ENCODE data around the gene SETD3.

SETD3 gene
- 94.1 to 120 reads per million in 2 donors for total RNA-seq

DNA sequence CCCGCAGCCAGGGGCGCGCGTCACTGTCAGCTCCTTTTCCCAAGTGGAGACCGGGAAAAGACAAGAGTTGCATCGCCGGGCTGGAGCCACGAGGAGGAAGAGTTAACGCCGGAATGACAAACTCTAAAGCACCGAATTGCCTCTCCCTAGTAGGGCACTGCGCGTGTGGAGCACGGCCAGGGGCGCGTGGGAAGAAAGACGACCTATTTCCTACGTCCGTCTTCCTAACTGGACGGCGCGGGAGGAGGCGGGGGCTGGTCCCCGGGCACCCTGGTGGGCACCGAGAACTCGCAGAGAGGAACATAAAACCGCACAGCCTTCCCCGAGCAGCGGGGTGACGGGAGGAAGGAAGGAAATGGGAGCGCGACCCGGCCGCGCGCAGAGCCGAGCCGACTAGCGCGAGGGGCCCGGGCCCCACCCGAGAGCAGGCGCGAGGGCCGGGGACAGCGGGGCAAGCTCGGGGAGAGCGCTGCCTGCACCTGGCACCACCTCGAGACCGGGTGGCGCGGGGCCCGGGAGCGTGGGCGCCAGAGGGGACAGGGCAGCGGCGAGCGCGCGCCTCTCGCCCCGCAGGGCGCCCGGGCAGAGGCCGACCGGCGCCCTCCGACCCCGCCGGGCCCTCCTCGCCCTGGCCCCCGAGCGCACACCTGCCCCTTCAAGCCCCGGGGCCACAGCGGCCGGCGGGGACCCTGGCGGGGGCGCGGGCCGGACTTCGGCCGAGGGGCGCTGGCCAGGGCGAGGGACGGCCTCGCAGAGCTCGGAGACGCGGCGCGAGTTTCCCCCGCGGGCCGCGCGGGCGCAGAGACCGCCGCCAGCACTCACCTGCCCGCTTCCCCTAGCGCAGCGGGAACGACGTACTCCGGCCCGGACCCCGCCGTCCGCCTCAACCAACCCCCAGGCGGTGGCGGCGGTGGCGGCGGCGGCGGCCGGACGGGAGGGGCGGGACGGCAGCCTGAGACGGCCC is at the start of gene SETD3:
Gene SETD3 (minus strand): TSS at position 954 of the 964 bp plus-strand sequence. CDS start 15,054 bp downstream, outside the sequence.
- DNase-seq: peak; percentile 32

DNA sequence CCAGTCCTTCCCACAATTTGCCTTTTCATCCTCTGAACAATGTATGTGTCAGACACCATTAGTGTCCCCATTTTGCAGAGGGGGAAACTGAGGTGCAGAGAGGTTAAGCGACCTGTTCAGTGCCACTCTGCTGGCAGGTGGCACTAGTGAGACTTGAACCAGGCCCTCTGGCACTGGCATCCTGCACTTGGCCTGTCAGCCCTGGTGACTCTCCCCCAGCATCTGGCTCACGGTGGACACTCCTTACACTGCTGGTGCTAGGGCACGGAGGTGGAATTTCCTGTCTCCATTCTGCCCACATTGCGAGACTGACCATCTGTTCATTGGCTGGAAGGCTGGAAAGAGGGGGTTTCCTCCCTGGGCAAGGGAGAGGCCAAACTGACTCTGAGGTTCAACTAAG is 49.2 kb upstream of the SETD3 start:
- DNase-seq: no peak

DNA sequence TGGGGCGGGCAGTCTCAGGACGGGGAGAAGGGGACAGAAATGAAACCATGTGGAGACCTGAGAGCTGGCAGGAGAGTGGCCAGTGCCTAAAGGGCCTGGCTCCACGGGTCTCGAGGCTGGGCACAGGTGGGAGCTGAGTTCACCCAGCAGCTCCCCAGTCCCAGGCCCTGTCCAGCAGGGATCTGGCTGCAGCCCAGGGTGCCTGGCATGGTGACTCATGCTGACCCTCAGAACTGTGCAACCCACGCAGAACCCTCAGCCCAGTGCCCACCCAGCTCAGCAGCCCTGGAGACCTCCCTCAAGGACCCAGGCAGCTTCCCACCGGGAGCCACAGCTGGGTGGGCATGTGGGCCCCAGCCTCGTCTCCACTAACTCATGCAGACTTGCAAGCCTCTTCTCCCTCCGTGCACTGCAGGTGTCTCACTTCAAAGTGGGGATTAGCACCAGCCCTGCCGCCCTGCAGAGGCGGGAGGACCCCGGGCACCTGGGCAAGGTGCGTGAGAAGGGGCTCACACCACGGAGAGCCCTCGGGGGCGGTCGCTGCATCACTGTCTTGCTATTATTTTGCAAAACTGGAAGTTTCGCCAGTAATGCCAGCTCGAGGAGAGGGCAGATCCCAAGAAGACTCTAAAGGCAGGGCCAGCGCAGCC is 46.9 kb upstream of the SETD3 start:
- no peak for DNase-seq

DNA sequence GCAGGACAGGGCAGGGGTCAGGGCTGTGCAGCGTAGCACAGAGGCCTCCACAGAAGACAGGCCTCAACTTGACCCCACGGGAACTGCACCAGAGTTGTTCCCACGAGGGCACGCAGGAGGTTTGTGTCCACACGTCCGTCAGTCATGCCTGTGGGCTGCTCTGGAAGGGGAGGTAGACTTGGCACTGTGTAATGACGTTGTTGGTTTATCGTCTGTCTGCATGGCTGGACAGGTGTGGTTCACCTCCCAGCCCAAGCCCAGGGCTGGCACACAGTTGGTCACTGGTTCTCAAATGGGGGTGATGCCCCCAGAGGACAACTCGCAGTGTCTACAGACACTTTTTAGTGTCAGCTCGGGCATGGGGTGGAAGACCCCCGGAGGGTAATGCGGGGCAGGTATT is 46.4 kb upstream of the SETD3 start:
- DNase-seq: no peak

DNA sequence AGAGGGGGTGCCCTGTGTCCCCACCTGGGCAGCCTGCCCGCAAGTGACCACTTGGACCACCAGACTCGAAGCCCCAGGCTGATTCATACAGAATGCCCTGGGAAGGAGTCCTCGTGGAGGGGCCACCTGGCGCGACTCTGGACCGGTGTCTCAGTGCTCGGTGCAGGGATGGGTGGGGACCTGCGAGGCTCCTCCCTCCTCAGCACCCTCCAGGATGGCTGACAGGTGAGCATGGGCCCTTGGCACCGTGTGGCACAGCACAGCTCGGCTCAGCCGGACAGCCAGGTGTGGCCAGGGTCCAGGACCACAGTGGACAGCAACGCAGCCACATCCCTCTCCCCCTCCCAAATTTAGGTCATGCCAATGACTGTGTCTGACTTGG is 45.0 kb upstream of the SETD3 start:
- no peak for DNase-seq

DNA sequence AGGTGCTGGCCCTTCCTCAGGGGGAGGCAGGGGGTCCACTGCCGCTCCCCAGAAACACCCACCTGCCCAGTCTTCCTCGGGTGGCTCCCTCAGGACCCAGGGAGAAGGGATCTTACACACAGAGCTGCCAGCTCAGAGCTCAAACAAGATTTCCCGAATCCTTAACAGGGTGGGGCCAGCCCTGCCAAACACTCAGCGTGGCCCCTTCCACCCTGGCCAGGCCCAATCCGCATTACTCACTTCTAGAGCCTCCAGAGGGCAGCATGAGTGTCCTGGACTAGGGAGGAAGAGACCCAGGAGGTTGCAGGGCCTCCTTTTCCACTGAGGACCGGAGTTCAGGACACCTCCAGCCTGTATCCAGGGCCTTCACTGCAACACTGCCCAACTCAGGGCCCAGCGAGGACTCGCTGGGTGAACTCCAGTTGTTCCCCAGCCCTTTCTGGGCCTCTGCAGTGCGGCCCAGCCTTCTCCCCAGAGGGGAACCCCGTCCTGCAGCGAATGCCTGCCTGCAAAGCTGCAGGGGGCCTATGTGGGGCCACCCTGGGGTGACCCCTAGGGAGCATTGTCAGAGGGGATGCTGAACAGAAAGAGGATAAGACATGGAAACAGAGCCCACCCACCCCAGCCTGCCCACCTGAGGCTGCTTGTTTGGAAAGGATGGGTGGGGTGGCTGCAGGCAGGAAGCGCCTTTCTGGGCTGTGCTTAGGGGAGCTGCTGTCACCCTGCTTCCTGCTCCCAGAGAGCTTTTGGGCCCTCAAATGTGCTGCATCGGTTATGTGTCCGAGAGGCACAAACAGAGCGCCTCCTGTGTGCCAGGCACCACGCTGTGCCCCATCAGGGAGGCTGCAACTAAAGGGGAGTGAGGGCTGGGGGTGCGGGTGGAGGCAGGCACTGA is 44.4 kb upstream of the SETD3 start:
- DNase-seq: no peak

DNA sequence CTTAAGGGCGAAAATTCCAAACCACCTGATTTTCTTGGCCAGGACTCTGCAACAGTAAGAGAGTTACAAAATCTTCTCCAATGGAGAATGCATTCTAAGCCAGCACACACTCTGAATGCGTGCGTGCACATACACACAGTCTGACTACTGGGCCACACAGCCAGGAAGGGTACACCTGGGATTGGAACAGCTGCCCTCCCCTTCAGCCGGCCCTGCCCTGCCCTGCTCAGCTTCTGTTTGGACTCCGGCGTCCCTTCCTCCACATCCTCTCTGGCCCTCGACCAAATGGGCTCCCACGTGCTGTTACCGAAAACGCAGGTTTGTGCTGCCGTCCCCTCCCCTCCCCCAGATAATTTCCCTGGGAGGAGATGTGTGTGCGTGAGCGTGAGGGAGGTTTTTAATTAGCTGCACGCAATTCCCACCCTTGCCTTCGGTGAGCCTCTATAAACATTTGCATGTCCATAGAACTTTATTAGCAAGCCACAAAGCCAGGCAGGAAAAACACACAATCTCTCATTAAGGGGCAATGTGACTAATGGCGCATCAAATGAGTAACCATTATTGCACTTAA is 43.5 kb upstream of the SETD3 start:
- no peak for DNase-seq

DNA sequence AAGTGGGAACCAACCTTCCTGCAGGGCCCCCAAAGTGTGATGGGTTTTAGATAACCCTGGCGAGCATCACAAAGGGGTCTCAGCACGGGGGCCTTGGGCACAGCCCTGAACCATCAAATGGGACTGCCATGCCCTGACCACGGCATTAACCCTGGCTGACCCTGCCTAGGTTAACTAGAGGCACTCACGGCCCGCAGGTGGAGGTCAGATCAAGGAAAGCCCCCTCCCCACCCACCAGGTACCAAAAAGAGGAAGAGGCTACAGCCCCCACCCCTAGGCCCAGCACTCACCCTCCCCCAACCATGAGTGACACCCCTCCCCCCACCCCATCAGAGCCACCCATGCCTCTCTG is 43.0 kb upstream of the SETD3 start:
- DNase-seq: no peak

DNA sequence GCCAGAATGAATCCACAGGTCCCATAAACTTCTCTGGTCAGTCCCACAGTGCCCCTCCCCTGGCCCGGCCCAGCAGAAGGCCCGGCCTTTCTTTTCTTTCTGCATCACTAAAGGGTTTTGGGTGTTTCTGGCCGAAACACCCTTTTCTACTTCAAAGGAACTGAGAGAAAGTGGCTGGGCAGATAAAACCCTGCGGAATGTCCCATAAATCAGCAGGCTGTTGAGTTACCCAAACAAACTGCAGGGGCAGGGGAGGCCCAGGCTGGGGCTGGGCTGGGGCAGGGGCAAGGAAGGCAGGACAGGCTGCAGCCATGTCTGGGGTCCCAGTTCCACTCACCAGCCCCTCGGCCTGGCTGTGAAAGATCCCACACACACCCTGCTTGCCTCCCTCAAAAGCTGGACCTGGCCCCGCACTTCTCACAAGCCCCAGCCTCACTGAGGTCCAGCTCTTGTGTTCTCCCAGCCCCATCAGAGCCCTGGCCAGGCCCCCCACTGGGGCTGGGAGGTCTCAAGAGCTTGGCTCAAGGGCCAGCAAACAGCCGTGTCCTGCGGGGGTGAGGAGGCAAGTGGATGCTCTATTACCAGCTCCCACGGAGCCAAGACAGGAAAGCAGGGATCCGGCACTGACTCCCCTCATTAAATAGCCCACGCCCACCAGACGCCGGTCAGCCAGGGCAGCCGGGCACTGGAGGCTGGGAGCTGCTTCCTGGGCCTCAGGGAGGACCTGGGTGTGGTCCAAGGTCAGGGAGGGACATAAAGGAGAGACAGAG is 42.5 kb upstream of the SETD3 start:
- DNase-seq: no peak

DNA sequence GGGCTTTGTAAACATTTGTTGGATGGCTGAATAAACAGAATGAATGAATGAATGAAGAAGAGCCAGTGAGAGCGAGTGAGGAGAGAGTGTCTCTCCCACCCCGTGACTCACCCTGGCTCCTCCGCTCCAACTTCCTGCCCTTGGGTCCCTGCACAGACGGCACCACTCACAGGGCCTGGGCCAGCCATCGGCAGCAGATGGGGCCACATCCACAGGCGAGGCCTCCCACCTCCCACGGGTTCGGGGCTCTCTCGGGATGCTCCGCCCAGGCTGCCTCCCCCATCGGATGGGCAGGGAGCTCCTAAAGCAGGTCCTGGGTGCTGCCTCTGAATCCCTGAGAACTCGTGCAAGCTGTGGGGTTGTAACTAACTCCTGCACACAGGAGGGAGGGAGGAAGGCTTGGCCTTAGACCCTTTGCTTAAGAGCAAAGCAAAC is 41.8 kb upstream of the SETD3 start:
- DNase-seq: no peak

DNA sequence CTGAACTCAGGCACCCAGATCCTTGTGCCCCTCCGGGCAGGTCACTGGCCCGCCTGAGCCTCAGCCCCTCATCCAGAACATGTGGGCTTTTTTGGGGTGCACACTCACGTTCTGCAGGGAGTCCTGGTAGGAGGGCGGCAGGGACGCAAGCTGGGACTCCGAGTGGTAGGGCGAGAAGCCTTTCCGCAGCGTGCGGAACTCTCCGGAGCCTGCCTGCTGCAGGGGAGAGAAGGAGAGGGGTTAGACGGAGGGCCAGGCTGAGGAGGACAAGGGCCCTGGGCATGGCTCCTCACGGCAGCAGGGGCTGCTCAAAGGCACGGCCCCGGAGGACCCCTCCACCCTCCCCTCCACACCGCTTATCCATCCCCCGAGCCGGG is 41.4 kb upstream of the SETD3 start:
- no peak for DNase-seq

DNA sequence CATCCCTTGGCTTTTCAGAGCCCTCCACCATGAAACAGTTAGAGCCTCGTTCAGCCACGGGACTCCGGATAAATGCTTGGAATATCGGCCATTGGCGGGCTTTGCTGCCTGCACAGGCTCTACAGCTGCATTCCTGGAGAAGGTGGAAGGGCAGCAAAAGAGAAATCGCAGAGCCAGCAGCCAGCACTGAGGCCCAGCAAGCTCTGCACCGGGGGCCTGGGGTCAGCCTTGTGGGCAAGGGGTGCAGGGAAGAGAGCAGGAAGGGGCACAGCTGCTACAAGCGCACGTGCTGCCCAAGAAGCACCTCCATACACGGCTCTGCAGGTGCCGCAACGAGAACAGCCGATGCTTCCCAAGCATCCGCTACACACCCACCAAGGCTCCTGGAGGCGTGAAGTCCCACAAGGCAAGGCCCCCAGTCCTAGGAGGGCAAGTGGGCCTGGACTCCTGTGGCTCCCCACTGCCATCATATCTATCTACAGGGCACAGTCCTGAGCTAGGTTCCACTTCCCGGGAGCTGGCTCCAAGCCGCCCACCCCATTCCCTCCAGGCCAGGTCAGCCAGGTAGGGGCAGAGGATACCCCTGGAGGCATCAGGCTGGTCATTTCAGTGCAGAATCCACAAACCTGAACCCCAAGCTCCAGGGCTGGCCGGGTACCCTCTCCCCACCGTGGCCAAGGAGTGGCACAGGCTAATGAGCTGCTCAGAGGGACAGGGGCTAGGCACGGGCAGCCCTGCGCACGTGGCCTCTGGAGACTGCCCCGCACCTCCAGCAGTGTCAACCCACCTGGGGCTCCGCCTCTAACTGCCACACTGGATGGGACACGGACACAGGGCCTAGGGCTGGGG is 40.7 kb upstream of the SETD3 start:
- no peak for DNase-seq

DNA sequence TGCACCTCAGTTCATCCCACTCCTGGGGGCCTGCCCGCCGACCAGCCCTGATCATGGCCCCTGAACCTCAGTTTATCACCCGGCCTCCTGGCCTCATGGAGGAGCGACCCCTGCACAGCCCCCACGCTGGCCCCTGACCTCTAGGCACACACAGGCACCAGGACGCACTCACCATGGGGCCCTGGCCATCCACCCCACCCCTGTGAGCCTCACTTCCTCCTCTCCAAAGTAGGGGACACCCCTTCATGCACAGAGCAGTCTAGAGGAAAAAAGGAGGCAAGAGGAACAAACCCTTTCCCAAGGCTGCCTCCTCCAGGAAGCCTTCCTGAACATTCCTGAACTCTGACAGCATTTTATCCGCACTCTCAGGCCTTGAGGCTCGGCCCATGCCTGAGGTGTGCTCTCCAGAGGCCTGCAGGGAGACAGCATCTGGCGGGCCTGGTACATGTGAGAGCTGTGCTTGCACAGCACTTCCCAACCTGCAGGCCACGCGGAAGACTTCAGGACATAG is 40.0 kb upstream of the SETD3 start:
- DNase-seq: no peak

DNA sequence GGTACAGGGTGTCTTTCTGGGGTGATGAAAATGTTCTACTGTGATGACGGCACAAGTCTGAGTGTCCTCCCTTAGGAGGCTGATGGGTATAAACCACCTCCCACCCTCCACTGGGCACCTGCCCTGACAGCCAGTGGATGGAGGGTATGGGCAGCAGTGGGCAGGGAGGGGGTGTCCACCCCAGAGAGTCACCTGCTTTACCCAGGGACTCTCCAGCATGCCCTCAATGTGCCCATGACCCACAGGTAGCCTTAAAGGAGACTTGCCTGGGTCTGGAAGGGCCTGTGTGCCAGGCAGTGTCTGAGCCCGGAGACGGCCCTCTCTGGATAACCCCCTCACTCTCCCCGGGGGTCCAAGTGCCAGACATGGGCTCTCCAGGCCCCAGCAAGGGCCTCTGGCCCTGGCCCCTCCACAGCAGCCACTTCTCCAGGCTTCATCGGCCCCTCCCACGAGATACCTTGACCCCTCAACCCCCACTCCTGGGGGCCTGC is 39.3 kb upstream of the SETD3 start:
- no peak for DNase-seq

DNA sequence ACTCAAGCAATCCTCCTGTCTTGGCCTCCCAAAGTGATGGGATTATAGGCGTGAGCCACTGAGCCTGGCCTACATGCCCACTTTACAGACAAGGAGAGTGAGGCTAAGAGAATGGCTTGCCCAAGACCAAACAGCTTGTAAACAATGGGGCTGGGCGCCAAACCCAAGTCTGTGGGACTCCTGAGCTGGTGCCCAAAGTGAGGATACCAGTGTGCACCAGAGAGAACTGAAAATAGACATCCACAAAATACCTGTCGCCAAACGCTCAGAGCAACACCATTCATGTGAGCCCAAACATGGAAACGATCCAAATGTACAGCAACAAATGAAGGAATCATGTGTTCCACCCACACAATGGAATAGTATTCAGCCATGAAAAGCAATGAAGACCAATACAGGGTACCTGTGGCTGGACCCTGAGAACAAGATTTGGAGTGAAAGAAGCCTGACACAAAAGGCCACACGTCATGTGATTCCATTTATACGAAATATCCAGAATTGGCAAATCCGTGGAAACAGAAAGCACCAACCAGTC is 38.8 kb upstream of the SETD3 start:
- no peak for DNase-seq

DNA sequence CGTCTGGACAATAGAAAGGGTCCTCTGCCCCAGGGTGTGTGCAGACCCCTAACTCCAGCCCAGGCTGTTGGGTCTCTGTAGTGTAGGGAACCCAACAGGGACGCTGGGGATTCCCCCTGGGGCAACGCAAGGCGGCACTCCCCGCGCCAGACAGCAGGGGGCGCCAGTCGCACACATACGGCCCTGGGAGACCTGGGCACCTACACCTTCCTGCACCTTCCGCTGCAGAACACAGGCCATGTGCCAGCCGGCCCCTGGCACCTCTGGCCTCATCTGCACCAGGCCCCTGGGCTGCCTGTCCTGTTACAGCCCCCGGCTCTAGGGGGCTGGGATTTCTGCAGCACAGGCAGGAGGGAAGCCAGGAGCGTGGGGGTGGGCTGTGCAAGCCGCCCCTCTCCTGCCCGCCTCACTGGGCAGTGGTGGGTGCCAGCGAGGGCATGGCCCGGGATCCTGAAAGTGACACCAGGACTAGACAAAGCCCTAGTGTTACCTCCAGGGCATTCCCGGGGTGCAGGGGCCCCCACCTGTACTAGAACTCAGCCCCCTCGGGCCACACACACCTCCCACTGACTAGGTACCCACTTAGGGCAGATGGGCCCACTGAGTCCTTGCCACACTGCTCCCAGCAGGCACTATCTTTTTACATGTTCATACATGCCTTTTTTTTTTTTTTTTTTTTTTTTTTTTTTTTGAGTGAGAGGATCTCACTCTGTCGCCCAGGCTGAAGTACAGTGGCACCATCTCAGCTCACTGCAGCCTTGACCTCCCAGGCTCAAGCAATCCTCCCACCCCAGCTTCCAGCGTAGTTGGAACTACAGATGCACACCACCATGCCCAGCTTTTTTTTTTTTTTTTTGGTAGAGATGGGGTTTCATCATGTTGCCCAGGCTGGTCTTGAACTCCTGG is 38.0 kb upstream of the SETD3 start:
- peak; percentile 61 for DNase-seq

DNA sequence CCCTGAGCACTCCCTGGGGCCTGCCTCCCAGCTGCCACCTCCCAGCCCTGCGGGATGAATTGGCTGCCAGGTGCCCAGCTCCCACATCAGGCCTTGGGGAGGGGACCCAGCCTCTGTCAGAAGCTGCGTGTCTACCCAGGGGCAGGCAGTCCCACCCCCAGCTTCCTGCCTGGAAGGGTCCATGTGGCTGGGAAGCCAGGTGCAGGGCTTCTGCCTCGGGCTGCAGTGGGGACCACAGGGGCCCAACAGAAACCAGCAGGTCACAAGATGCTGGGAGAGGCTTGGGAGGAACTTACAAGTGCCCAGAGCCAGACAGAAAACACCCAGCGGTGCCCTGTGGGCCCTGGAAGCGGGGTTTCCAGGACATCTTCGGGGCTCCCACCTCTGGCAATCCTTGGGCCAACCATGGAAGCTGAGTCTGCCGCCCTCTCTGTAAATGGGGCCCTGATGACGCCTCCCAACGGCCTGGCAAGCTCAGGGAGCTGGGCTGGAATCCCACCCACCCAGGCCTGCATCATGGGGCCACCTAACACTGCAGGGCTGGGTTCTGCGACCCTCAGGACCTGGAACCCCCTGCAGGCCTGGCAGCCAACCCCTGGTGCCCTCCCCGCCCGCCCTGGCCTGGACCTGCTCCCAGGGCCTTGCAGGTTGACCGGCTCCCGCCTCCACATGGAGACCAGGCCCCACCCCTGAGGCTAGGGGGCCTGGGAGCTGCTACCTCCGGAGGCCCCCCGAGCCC is 37.2 kb upstream of the SETD3 start:
- DNase-seq: no peak

DNA sequence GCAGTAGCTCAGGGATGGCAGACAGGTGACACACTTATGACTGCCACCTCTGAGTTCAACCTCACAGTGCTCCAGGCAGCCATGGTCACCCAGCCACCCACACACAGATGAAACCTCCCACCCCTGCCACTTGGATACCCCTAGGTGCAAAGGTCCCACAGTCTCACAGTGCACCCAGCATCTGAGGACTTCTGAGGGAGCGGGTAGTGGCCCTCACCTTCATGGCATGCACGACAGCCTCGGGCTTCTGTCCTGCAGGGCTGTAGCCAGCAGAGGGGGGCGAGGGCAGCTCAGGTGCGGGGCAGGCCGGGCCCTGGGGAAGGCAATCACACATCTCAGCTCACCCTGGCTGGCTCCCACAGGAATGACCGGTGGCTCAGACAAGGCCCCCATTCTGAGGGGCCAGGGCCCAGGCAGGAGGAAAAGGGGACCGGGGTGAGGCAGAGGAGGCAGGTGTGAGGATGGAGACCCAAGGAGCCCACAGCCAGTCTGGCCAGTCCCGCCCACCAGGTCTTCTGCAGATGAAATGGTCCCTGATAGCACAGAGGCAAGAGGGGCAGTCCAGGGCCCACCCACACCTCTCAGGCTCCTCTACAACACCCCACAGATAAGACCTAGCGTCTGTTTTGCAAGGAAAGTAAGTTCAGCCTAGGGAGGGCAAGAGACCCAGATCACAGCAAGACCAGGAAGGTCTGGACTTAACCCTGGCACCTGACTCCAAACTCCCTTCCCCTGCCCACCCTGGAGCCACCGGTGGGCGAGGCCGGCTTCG is 36.4 kb upstream of the SETD3 start:
- no peak for DNase-seq

All from activated gamma-delta T cell (primary cell).